ENCODE measurements around the gene LAPTM5.

- no peak for TF ChIP-seq CTCF (IDR thresholded peaks at IDR 0.05; ENCODE audit: insufficient read depth, low read depth, low read length)
- TF ChIP-seq EZH2 (IDR thresholded peaks at IDR 0.05; ENCODE audit: insufficient read depth, low read length) = no peak
Measured at GRCh38 chr1:30757352-30758120, at the start of gene LAPTM5.
